Measurements from ENCODE around the gene ALX4.

The ALX4 gene

DNA sequence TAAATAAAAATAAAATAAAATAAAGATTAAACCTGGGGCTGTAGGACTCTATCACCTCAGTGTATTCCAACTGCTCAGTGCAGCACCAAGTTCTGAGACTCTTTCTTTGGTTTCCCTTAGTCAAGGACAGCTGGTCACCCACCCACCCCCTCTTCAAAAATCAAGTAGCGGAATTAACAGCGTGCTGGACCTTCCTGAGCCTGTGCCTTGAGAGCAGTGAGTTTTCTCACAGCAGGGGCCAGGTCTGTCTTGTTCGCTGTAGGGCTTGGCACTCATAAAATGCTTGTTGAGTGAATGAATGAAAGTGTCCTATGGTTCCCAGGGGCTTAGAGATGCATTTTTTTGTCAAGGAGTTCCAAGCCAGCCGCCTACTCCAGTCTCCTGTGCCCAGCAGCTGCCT is 2.9 kb upstream of the ALX4 start:
- TF ChIP-seq, protein P1, sequence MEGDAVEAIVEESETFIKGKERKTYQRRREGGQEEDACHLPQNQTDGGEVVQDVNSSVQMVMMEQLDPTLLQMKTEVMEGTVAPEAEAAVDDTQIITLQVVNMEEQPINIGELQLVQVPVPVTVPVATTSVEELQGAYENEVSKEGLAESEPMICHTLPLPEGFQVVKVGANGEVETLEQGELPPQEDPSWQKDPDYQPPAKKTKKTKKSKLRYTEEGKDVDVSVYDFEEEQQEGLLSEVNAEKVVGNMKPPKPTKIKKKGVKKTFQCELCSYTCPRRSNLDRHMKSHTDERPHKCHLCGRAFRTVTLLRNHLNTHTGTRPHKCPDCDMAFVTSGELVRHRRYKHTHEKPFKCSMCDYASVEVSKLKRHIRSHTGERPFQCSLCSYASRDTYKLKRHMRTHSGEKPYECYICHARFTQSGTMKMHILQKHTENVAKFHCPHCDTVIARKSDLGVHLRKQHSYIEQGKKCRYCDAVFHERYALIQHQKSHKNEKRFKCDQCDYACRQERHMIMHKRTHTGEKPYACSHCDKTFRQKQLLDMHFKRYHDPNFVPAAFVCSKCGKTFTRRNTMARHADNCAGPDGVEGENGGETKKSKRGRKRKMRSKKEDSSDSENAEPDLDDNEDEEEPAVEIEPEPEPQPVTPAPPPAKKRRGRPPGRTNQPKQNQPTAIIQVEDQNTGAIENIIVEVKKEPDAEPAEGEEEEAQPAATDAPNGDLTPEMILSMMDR (IDR thresholded peaks at IDR 0.05), result no peak

DNA sequence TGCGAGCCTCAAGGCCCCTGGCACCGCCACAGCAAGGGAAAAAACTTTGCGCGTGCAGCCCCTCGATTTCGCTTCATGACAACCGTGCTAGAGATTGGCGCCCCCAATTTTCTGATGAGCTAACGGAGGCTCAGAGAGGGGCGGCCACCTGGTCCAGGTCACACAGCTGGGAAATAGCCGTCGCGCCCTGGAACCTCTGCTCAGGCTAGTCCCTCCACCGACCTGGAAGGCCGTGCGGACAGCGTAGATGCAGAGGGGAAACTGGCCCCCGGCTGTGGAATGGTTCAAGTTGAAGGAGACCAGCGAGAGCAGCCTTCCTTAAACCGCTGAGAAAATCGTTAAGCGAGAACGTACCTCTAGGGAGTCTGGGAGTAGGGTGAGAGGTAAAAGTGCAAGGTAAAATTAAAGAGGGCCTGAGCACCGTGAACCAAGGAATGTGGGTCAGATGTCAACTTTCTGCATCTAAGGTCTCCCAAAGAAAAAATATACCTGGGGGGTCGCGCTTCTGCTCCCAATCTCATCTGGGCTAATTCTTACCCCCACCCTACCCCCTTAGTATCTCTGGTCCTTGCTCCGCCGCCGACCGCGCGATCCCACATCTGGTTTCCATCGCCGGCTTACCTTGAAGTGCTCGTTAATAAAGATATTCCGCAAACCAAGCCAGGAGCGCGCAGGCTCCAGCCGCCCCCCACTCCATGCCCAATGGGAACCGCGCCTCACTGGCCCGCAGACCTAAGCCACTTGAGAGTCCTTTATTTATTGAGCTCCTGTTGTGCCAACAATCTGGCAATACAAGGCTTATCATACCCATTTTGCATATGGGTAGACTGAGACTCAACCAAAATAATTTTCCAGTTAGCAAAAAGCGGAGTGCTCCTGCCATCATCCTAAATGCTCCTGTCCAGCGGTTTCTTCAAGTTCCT is 1.7 kb upstream of the ALX4 start:
- TF ChIP-seq, protein P1 (IDR thresholded peaks at IDR 0.05), result no peak

DNA sequence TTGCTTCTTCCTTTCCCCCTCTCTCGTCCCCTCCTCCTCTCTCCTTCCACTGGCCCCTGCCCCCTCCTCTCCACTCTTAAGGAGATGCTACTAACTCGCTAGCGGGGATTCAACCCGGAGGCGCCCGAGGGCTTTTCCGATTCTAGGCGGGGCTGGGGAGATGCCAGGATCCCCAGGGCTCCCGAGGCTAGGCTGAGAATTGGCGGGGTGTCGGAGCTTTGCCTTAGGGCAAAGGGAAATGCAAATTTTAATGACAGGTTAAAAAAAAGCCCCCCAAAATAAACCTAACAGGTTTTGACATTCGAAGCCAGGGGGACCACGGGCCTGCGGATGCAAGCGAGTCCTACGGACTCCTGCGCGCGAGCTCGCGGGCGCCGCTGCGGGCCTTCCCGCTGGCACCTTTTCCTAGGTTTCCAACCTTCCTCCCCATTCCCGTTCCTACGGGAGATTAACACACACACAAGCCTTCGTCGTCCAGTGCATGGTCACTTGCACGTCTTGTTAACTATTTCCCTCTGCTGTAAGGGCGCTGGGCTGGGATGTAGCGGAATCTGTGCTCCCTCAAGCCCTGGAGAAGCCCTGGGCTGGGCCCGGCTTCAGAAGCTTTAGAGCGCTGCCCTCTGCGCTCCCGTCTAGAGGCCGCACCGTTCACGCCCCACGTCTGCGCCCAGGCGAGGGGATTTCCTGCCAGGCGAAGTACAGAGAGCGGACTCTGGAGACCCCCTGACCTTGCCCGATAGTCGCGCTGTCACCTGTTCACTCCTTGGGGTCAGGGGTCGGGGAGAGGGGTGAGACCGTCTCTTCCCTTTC is 729 bp upstream of the ALX4 start:
- TF ChIP-seq, protein P1 (IDR thresholded peaks at IDR 0.05), result no peak

DNA sequence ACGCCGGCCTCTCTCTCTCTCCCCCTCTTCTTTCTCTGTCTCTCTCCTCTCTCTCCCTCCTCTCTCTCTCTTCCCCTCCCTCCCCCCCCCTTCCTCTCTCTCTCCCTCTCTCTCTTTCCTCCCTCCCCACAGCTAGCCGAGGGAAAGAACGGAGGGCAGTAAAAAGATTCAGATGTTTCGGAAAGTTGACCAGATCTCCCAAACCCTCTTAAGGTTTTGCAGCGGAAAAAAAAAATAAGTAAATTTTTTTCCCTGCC is 195 bp upstream of the ALX4 start:
- TF ChIP-seq, protein P1 (IDR thresholded peaks at IDR 0.05), result no peak

DNA sequence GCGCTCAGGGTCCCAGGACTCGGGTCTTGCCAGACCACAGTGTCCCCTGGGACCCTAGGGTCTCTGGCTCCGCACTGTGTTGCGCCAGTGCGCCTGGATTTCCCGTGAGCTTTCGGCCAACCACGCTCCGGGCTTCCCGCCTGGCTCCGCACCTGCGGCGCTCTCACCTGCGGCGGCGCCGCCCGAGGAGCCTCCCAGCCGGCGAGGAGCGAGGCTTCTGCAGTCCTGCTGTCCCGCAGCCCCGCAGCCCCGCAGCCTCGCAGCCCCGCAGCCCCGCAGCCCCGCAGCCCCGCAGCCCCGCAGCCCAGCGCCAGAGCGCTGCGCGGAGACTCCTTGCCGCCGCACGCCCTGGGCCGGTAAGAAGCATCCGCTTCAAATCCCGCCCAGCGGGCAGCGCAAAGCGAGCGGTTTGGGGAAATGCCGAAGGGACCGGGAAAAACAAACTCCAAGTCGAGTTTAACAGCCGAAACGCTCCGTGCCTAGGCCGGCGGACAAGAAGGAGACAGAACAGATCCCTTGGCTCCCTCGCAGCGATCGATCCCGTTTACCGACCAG is 939 bp downstream of the ALX4 start:
- TF ChIP-seq, protein P1 (IDR thresholded peaks at IDR 0.05), result no peak

DNA sequence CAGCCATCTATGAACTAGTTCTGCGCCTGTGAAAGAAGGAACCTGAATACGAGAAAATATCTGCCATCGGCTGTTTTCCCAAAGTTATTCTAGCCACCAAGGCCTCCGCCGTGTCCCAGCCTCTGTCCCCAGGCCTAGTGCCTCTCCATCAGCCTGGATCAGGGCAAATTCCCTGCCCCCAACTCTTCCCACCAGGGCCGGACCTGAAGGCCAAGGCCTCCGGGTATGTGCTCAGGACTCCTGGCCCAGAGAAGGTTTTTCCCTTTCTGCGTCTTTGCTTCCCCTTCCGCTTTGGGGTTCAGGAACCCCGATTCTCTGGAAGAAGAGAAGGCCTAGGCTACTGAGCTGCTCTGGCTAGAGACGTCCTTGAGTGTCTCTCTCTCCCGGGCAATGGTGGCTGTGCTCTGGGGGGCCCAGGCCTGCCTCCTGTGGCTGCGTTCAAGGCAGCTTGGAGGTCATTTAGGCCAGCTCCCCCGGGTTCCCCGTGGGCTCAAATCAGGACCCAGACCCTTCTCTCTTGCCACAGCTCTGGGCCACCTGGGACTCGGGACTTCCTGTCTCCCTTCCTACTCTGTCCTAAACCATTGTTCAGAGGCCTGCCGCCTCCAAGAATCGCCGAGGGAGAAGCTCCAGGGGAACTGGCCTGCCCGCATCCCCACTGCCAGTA is 1.6 kb downstream of the ALX4 start:
- TF ChIP-seq, protein P1 (IDR thresholded peaks at IDR 0.05), result no peak

DNA sequence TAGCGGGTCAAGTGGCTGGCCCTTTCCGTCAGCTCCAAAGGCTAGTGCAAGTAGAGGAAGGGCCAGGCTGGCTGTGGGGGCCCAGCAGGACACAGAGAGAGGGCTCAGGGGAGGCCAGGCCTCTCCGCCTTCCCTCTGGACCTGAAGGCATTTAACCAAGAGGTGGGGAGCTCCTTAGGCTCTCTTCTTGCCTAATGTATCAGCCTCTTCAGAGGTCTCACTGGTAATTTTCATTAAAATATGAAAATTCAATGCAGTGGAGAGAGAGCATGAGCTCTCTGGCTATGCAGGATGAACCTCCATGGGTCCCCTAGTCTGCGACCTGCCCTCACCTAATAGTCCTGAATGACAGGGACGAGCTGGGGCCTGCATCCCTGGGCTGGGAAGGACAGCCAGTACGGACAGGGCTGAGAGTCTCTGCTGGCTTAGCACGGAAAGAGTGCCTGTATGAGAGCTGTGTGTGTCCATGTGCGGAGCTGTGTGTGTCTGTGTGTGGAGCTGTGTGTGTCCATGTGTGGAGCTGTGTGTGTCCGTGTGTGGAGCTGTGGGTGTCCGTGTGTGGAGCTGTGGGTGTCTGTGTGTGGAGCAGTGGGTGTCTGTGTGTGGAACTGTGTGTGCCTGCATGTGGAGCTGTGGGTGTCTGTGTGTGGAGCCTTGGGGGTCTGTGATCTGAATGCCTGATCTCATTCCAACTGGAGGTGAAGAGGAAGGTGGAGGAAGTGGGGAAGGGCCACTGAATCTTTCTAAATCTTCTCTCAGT is 2.4 kb downstream of the ALX4 start:
- TF ChIP-seq, protein P1 (IDR thresholded peaks at IDR 0.05), result no peak
